Breast epithelium (tissue), 3 donors: ENCODE data around the gene NOPCHAP1.

Experiments
- CTCF ChIP-seq, 3 donors: fragments of 450-650 bp; IDR thresholded peaks; one replicate each; pipeline ENCODE4 v1.5.1; 2016 to 2017; ENCODE audit warnings: antibody characterized with exemption in 3 of 3, mild to moderate bottlenecking in 3 of 3, moderate library complexity in 3 of 3
- POLR2A ChIP-seq: fragments of 450-650 bp; IDR thresholded peaks from one replicate; pipeline ENCODE4 v1.6.1; 2016; ENCODE audit warnings: antibody characterized with exemption, mild to moderate bottlenecking, moderate library complexity
- POLR2AphosphoS5 ChIP-seq, 3 donors: sonication (generic); formaldehyde crosslinking; IDR thresholded peaks; one replicate each; pipeline ENCODE4 v1.6.1; 2017; ENCODE audit warnings: antibody characterized with exemption in 3 of 3

GRCh38 chr12:104944252-104944651 lies 41.9 kb upstream of the NOPCHAP1 start:
- TF ChIP-seq CTCF (IDR thresholded peaks at IDR 0.05) (no peak), POLR2A (no peak), POLR2AphosphoS5 (IDR thresholded peaks at IDR 0.05) (no peak)
